K562 (cell line): ENCODE measurements around the gene NES. TPM values are rescaled to one million over a fixed set of nuclear protein-coding genes. Genes with fewer than 3 reads are reported as not detected.

Experiments
- ATF3 ChIP-seq, 2 experiments: fragments of 450-650 bp in 1 of 2; sonication (generic) in 1 of 2; formaldehyde crosslinking in 1 of 2; IDR thresholded peaks in 1 of 2; conservative IDR thresholded peaks in 1 of 2; 2 replicates each; pipeline versions ENCODE4 v1.6.1 to v1.8.1; 2016 to 2023; ENCODE audit warnings: mild to moderate bottlenecking in 2 of 2, moderate library complexity in 2 of 2, inconsistent platforms in 1 of 2, missing genetic modification reagents in 1 of 2
- E2F3 ChIP-seq: fragments of 250-450 bp; sonication (Bioruptor Pico); IDR thresholded peaks from 2 replicates; pipeline ENCODE4 v1.4.0; 2020; ENCODE audit warnings: mild to moderate bottlenecking
- ELF1 ChIP-seq: fragments of 200-800 bp; sonication (Bioruptor generic); IDR thresholded peaks from 2 replicates; pipeline ENCODE4 v1.6.1; 2016; ENCODE audit warnings: missing genetic modification characterization, missing compliant biosample characterization
- HMGXB4 ChIP-seq: sonication (generic); formaldehyde crosslinking; IDR thresholded peaks from 2 replicates; pipeline ENCODE4 v1.8.1; 2023; ENCODE audit warnings: mild to moderate bottlenecking, missing genetic modification reagents
- KLF16 ChIP-seq: IDR thresholded peaks from 2 replicates; pipeline ENCODE4 v1.6.1; 2016; ENCODE audit warnings: antibody characterized with exemption
- NCOR1 ChIP-seq: fragments of 450-650 bp; IDR thresholded peaks from 2 replicates; pipeline ENCODE4 v1.6.1; 2016; ENCODE audit warnings: mild to moderate bottlenecking, moderate library complexity
- NFATC3 ChIP-seq: fragments of 450-650 bp; IDR thresholded peaks from 2 replicates; pipeline ENCODE4 v1.6.1; 2017; ENCODE audit warnings: mild to moderate bottlenecking
- NRF1 ChIP-seq, 2 experiments: fragments of 450-650 bp; IDR thresholded peaks in 1 of 2; conservative IDR thresholded peaks in 1 of 2; 2 replicates each; pipeline ENCODE4 v1.6.1; 2014; ENCODE audit warnings: mild to moderate bottlenecking in 2 of 2
- SFPQ ChIP-seq: fragments of 200-400 bp; formaldehyde crosslinking; IDR thresholded peaks from 2 replicates; pipeline ENCODE4 v1.6.1; 2017; ENCODE audit warnings: mild to moderate bottlenecking, low read depth, low read length, moderate library complexity
- SMARCC2 ChIP-seq: fragments of 450-650 bp; IDR thresholded peaks from 2 replicates; pipeline ENCODE4 v1.6.1; 2017; ENCODE audit warnings: antibody characterized with exemption, moderate library complexity, mild to moderate bottlenecking, low read depth
- TBL1XR1 ChIP-seq, 2 experiments: IDR thresholded peaks; 2 replicates each; pipeline ENCODE4 v1.6.1; 2012; ENCODE audit warnings: improper control_type of control experiment in 2 of 2, low read length in 2 of 2, mild to moderate bottlenecking in 1 of 2
- TCF7L2 ChIP-seq: fragments of 150-350 bp; IDR thresholded peaks from 2 replicates; pipeline ENCODE4 v1.6.1; 2016; ENCODE audit warnings: low read depth, mild to moderate bottlenecking, low read length, moderate library complexity
- THRB ChIP-seq: fragments of 450-650 bp; formaldehyde crosslinking; conservative IDR thresholded peaks from 2 replicates; pipeline ENCODE4 v1.4.0; 2022; ENCODE audit warnings: mild to moderate bottlenecking, missing genetic modification characterization
- ZFP1 ChIP-seq: fragments of 450-650 bp; formaldehyde crosslinking; IDR thresholded peaks from 2 replicates; pipeline ENCODE4 v1.4.0; 2020; ENCODE audit warnings: mild to moderate bottlenecking, mixed read lengths
- polyA plus RNA-seq, 8 experiments: library from polyadenylated mRNA; depleted of rRNA in 4 of 8; stranded (reverse) in 5 of 8; unstranded in 3 of 8; fragments of >200 nt; fragmentation: Nextera tagmentation in 2 of 8; fragmentation: Illumina TruSeq in 1 of 8; extraction: Ambion mirVana in 2 of 8; extraction: Trizol in 1 of 8; gene quantifications; 2 replicates each; pipeline versions ENCODE4 v1.2.1 to v1.2.3, GENCODE V29; 2011 to 2014; ENCODE audit warnings: inconsistent platforms in 1 of 8, missing spikeins in 1 of 8
- total RNA-seq, 7 experiments: library from RNA; depleted of rRNA in 6 of 7; stranded (reverse); fragments of >200 nt in 6 of 7; fragmentation: Illumina TruSeq in 2 of 7; extraction: Trizol in 2 of 7; gene quantifications; 2 replicates each; pipeline versions ENCODE4 v1.2.1 to v1.2.3, GENCODE V29; 2011 to 2021; ENCODE audit warnings: low replicate concordance in 1 of 7

The NES gene
- total and polyA plus RNA-seq, 9 of the 15 experiments (the other 6 are each of a cell fraction or from before 2014, with no cell fraction given) = 0.10 to 8.6 (median 4.2) TPM

- TF ChIP-seq HMGXB4 (CRISPR knock-in tag) = no peak
- no peak for TF ChIP-seq TCF7L2
- no peak for TF ChIP-seq SMARCC2
- TF ChIP-seq ELF1 (tag) = peak; percentile 46; the same call in 1 of the 2 replicates
- TF ChIP-seq ZFP1 (CRISPR knock-in tag) = no peak
- TF ChIP-seq KLF16 = peak; percentile 57
- no peak for TF ChIP-seq THRB (CRISPR knock-in tag)
- TF ChIP-seq ATF3 (IDR thresholded peaks at IDR 0.05) = peak; percentile 20; the same call in 1 of the 2 replicates
- TF ChIP-seq ATF3 (CRISPR knock-in tag; conservative IDR thresholded peaks at IDR 0.05) = no peak
- no peak for TF ChIP-seq TBL1XR1 (IDR thresholded peaks at IDR 0.05; ENCODE audit: low read length in 2 of 2)
- no peak for TF ChIP-seq SFPQ
- TF ChIP-seq E2F3 = no peak
- TF ChIP-seq NFATC3 = no peak
- TF ChIP-seq NRF1 (conservative IDR thresholded peaks at IDR 0.05 in 1 of 2, IDR thresholded peaks at IDR 0.05 in 1 of 2) = peak; percentile 22 to 58; a peak in 2 of 4 replicates
- no peak for TF ChIP-seq NCOR1
Observed at GRCh38 chr1:156705918-156706656, 28.9 kb upstream of the NES start (continued).
